ENCODE results near the gene EPHB4.

- no peak for TF ChIP-seq CTCF (conservative IDR thresholded peaks at IDR 0.05 in 1 of 2, IDR thresholded peaks at IDR 0.05 in 1 of 2; ENCODE audit: extremely low read depth in 1 of 2, insufficient read depth in 1 of 2, low read depth in 1 of 2, low read length in 2 of 2)
- TF ChIP-seq EZH2 (IDR thresholded peaks at IDR 0.05; ENCODE audit: borderline replicate concordance, low read length) = no peak
Observed at GRCh38 chr7:100785878-100786277, 41.4 kb downstream of the EPHB4 start.

Measured in mammary epithelial cell (primary cell).